GM12878 (cell line): Measurements from ENCODE around the gene SYT1. TPM values are rescaled to one million over a fixed set of nuclear protein-coding genes. Genes with fewer than 3 reads are reported as not detected.

Source experiments
- ATAC-seq: fragments of 200-7000 bp; cut with Tn5 transposase; 3 replicates; pipeline ENCODE4 v1.9.1; 2020; ENCODE audit warnings: mild to moderate bottlenecking, moderate library complexity
- BruUV-seq: library from RNA; stranded (reverse); fragments of 400-500 nt; replicated peaks from 2 replicates; lab custom pipeline; 2021; lab: Mats Ljungman, UMichigan
- CTCF ChIA-PET: fragments of 300-600 bp; sonication (Branson Sonifier 250); formaldehyde crosslinking; extraction: SDS; loops from one replicate; lab custom pipeline; 2021; ENCODE audit warnings: inconsistent platforms; lab: Yijun Ruan, JAX
- POLR2A ChIA-PET: fragments of 350-600 bp; formaldehyde crosslinking; extraction: SDS; loops from one replicate; lab custom pipeline; 2021; ENCODE audit warnings: inconsistent platforms; lab: Charles Lee
- RAD21 ChIA-PET: fragments of 300-600 bp; sonication (Branson Sonifier 250); formaldehyde crosslinking; loops from one replicate; lab custom pipeline; 2023; ENCODE audit warnings: antibody characterized with exemption; ENCODE audit not compliant: unreplicated experiment; lab: Charles Lee
- SMC1A ChIA-PET: fragments of 300-600 bp; sonication (Branson Sonifier 250); formaldehyde crosslinking; loops from one replicate; lab custom pipeline; 2023; ENCODE audit not compliant: unreplicated experiment, uncharacterized antibody; lab: Charles Lee
- DNase-seq: peaks from one replicate; pipeline ENCODE4 v3.0.0-alpha.2; 2011; ENCODE audit warnings: low read depth, low spot score
- FAIRE-seq: peaks from 3 replicates; lab custom pipeline; 2011; peaks lifted over from hg19 to GRCh38; lab: Jason Lieb, UNC
- H2AFZ ChIP-seq: 2 replicates; pipeline ENCODE4 v1.6.0; 2011; ENCODE audit warnings: low read depth, low read length, control low read depth; ENCODE audit not compliant: control insufficient read depth
- H3K27ac ChIP-seq: 2 replicates; pipeline ENCODE4 v1.5.1; 2011; ENCODE audit warnings: control low read depth; ENCODE audit not compliant: control insufficient read depth, insufficient read depth
- H3K27me3 ChIP-seq, 2 experiments: replicated peaks in 1 of 2; 2 replicates each; pipeline versions ENCODE4 v1.6.0 to v1.6.1; 2011; ENCODE audit warnings: low read length in 1 of 2; ENCODE audit not compliant: control insufficient read depth in 2 of 2, insufficient read depth in 2 of 2
- H3K36me3 ChIP-seq, 2 experiments: 2 replicates each; pipeline ENCODE4 v1.5.1; 2011; ENCODE audit warnings: low read length in 1 of 2; ENCODE audit not compliant: control insufficient read depth in 2 of 2, insufficient read depth in 2 of 2
- H3K4me1 ChIP-seq: 2 replicates; pipeline ENCODE4 v1.6.1; 2011; ENCODE audit warnings: mild to moderate bottlenecking, low read length, moderate library complexity, mixed read lengths; ENCODE audit not compliant: control insufficient read depth, insufficient read depth
- H3K4me2 ChIP-seq: 2 replicates; pipeline ENCODE4 v1.6.0; 2011; ENCODE audit warnings: control low read depth; ENCODE audit not compliant: control insufficient read depth, insufficient read depth
- H3K4me3 ChIP-seq: fragments of 200-600 bp; sonication (generic); 2 replicates; pipeline ENCODE4 v1.5.1; 2016
- H3K79me2 ChIP-seq: 2 replicates; pipeline ENCODE4 v1.6.0; 2011; ENCODE audit warnings: low read length; ENCODE audit not compliant: control insufficient read depth, insufficient read depth
- H3K9ac ChIP-seq: 2 replicates; pipeline ENCODE4 v1.8.0; 2011; ENCODE audit warnings: low read length, control low read depth, mixed read lengths; ENCODE audit not compliant: control insufficient read depth, insufficient read depth
- H3K9me3 ChIP-seq: replicated peaks from 3 replicates; pipeline ENCODE4 v1.5.1; 2011; ENCODE audit warnings: mild to moderate bottlenecking, low read length; ENCODE audit not compliant: control insufficient read depth, insufficient read depth
- H4K20me1 ChIP-seq: 2 replicates; pipeline ENCODE4 v1.6.0; 2011; ENCODE audit not compliant: control insufficient read depth, insufficient read depth
- CHD4 ChIP-seq: fragments of 200-600 bp; sonication (generic); IDR thresholded peaks from 2 replicates; pipeline ENCODE4 v1.6.1; 2016; ENCODE audit warnings: mild to moderate bottlenecking
- HDAC2 ChIP-seq: fragments of 200-600 bp; sonication (generic); IDR thresholded peaks from 2 replicates; pipeline ENCODE4 v1.6.1; 2017
- LARP7 ChIP-seq: fragments of 450-650 bp; IDR thresholded peaks from 2 replicates; pipeline ENCODE4 v1.6.1; 2017; ENCODE audit warnings: mild to moderate bottlenecking
- PAX8 ChIP-seq: fragments of 450-650 bp; IDR thresholded peaks from 2 replicates; pipeline ENCODE4 v1.6.1; 2017; ENCODE audit warnings: mild to moderate bottlenecking, moderate library complexity
- SMC3 ChIP-seq: IDR thresholded peaks from 2 replicates; pipeline ENCODE4 v1.6.1; 2011; ENCODE audit warnings: low read length, improper control_type of control experiment, borderline replicate concordance
- TCF3 ChIP-seq: IDR thresholded peaks from 2 replicates; pipeline ENCODE4 v1.6.1; 2012; ENCODE audit warnings: low read depth, mild to moderate bottlenecking, low read length, borderline replicate concordance; ENCODE audit not compliant: insufficient read depth
- WGBS: methylation state at CpG from one replicate; pipeline ENCODE4 v1.1.6; 2016; ENCODE audit warnings: low lambda C conversion rate; ENCODE audit not compliant: insufficient replicate concordance, insufficient coverage; ENCODE audit errors: missing lambda C conversion rate; 5-methylcytosine and 5-hydroxymethylcytosine counted together
- in situ Hi-C: fragments of 300-500 bp; cut with MboI; formaldehyde crosslinking; loops from 9 replicates; pipeline ENCODE4 v1.14.3; 2018; ENCODE audit warnings: mixed read lengths
- intact Hi-C: fragments of 100-400 bp; cut with micrococcal nuclease; formaldehyde crosslinking; loops from one replicate; pipeline ENCODE4 v1.14.2; 2022; ENCODE audit not compliant: unreplicated experiment
- polyA plus RNA-seq, 11 experiments: library from polyadenylated mRNA; depleted of rRNA in 4 of 11; unstranded in 6 of 11; stranded (reverse) in 5 of 11; fragments of >200 nt; fragmentation: Nextera tagmentation in 4 of 11; fragmentation: Illumina TruSeq in 1 of 11; extraction: Ambion mirVana in 4 of 11; extraction: Trizol in 1 of 11; gene quantifications; 1 replicate in 1 of 11; 2 replicates in 10 of 11; pipeline versions ENCODE4 v1.2.1 to v1.2.3, GENCODE V29; 2011 to 2016; ENCODE audit warnings: inconsistent platforms in 2 of 11, missing spikeins in 2 of 11, low read depth in 1 of 11
- total RNA-seq, 4 experiments: library from RNA; depleted of rRNA in 3 of 4; stranded (reverse); fragments of >200 nt in 3 of 4; fragmentation: Illumina TruSeq in 1 of 4; extraction: Trizol in 1 of 4; gene quantifications; 2 replicates each; pipeline versions ENCODE4 v1.2.1 to v1.2.3, GENCODE V29; 2013 to 2021
- TF ChIP-seq, protein P1 (sequence below): IDR thresholded peaks from 2 replicates; pipeline ENCODE4 v1.6.1; 2011; ENCODE audit warnings: low read depth, mild to moderate bottlenecking, low read length, moderate library complexity, borderline replicate concordance; ENCODE audit errors: extremely low read depth

The SYT1 gene
- total and polyA plus RNA-seq, 10 of the 15 experiments (the other 5 are each of a cell fraction or from before 2014, with no cell fraction given), result 0.10 to 0.28 TPM; not detected in 8

DNA sequence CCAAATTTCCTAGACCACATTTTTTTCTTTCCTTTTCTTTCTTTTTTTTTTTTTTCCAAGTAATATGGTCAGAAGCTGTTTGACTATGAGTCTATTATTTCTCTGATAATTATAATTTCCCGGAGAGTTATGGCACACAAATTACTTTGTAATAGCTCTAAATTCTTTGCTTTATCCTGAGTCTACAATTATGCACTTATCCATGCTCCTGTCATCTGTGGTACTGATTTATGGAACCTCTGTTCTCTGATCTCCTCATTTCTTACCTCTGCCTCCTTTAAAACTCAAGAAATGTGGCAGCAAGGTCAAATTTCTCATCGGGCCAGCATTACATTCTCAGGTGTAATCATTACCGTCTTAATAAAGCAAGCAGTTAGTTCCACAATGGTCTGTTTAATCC lies 544.1 kb downstream of the SYT1 start:
- H3K4me1 ChIP-seq, result no peaks in the 10 kb centered on the region
- RAD21 ChIA-PET, result no interaction called here
- WGBS, result 61% methylated on average over 3 of the region's 3 CpGs
- CTCF ChIA-PET, result interaction anchor here (1.0 to 2.7 kb wide), 4 partner anchors 11 to 1302 kb away, joined by 3 to 6 read pairs (median 5); no protein-coding TSS in a partner anchor
- SMC1A ChIA-PET, result interaction anchor here (1.5 kb wide), 2 partner anchors 330 to 861 kb away, joined by 4 to 5 read pairs; no protein-coding TSS in a partner anchor
- H3K4me2 ChIP-seq, result no peak overlapping the region
- no peaks in the 10 kb centered on the region for H4K20me1 ChIP-seq
- H3K79me2 ChIP-seq, result no peaks in the 10 kb centered on the region
- DNase-seq (no peak), FAIRE-seq (no peak), ATAC-seq (no peak)
- in situ Hi-C loops, result loop anchor here (10.0 kb wide), 1 partner anchor 326 kb away; no protein-coding TSS in a partner anchor
- no peaks in the 10 kb centered on the region for H3K27me3 ChIP-seq
- POLR2A ChIA-PET, result no interaction called here
- no peak overlapping the region for H3K27ac ChIP-seq
- no peak overlapping the region for H3K9ac ChIP-seq
- H3K9me3 ChIP-seq, result no peaks in the 10 kb centered on the region
- no peaks in the 10 kb centered on the region for H3K36me3 ChIP-seq
- H3K4me3 ChIP-seq, result no peak overlapping the region
- no TSS peak for BruUV-seq
- H2AFZ ChIP-seq, result no peak overlapping the region
- no peak for TF ChIP-seq TCF3
- TF ChIP-seq, all 136 proteins: peak for 0
- intact Hi-C loops, result loop anchor here (1.0 to 2.0 kb wide), 3 partner anchors 330 to 854 kb away; no protein-coding TSS in a partner anchor

DNA sequence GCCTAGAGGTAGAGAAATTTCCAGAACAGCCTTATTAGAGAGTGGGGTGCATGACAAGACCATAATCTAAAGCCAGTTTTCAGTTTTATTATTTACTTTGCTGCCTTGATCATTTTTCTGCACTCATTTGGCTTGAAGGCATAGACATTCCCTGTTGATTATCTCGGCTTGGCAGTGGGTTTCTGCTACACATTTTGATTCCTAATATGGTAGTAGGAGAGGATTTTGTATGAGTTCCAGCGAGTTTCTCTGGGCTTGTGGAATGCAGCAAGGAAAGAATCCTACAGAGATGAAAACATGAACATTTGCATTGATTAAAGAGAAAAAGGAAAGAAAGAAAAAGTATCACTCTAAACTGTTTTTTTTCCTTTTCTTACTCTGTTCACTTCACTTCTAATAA lies 545.0 kb downstream of the SYT1 start:
- Histone ChIP-seq H3K9ac (no peak overlapping the region), H3K27ac (no peak overlapping the region), H3K79me2 (no peaks in the 10 kb centered on the region), H3K4me1 (no peaks in the 10 kb centered on the region), H3K9me3 (no peaks in the 10 kb centered on the region), H2AFZ (no peak overlapping the region), H3K4me3 (no peak overlapping the region), H3K36me3 (no peaks in the 10 kb centered on the region), H3K4me2 (no peak overlapping the region), H3K27me3 (no peaks in the 10 kb centered on the region), H4K20me1 (no peaks in the 10 kb centered on the region)
- CTCF ChIA-PET, result interaction anchor here (2.7 kb wide), 1 partner anchor 10 kb away, joined by 6 read pairs; no protein-coding TSS in a partner anchor
- 0% methylated on average over 2 of the region's 2 CpGs for WGBS
- BruUV-seq, result no TSS peak
- in situ Hi-C loops, result loop anchor here (10.0 kb wide), 1 partner anchor 325 kb away; no protein-coding TSS in a partner anchor
- no peak for TF ChIP-seq PAX8
- TF ChIP-seq LARP7, result no peak
- no peak for TF ChIP-seq HDAC2
- no peak for TF ChIP-seq CHD4
- TF ChIP-seq, protein P1, sequence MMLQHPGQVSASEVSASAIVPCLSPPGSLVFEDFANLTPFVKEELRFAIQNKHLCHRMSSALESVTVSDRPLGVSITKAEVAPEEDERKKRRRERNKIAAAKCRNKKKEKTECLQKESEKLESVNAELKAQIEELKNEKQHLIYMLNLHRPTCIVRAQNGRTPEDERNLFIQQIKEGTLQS, result no peak
- TF ChIP-seq SMC3, result no peak
- POLR2A ChIA-PET, result no interaction called here
- FAIRE-seq, result no peak
- intact Hi-C loops, result loop anchor here (2.0 kb wide), 1 partner anchor 853 kb away; no protein-coding TSS in a partner anchor
- RAD21 ChIA-PET, result no interaction called here
- no peak for DNase-seq
- SMC1A ChIA-PET, result no interaction called here
- no peak for ATAC-seq
